GM23248 (cell line): Measurements from ENCODE around the gene KRTAP12-2.

Experiments used
- EZH2 ChIP-seq: fragments of 200-600 bp; sonication (generic); IDR thresholded peaks from 2 replicates; pipeline ENCODE4 v1.6.1; 2018; ENCODE audit warnings: antibody characterized with exemption, mild to moderate bottlenecking; ENCODE audit not compliant: insufficient read depth, poor library complexity, severe bottlenecking
- EZH2phosphoT487 ChIP-seq: fragments of 200-600 bp; sonication (generic); IDR thresholded peaks from 2 replicates; pipeline ENCODE4 v1.6.1; 2018; ENCODE audit warnings: antibody characterized with exemption, moderate library complexity, mild to moderate bottlenecking, low read depth; ENCODE audit not compliant: insufficient read depth

- TF ChIP-seq EZH2 (no peak), EZH2phosphoT487 (no peak)
Observed at GRCh38 chr21:44671911-44672310, 5.2 kb upstream of the KRTAP12-2 start.
